Measurements from ENCODE around the gene TMPRSS9. TPM values are rescaled to one million over a fixed set of nuclear protein-coding genes. Genes with fewer than 3 reads are reported as not detected.

TMPRSS9 gene
- total and polyA plus RNA-seq, 2 of the 13 experiments (the other 11 are each of a cell fraction or from before 2014, with no cell fraction given): 2.5 to 5.2 TPM

- TF ChIP-seq PATZ1 (CRISPR knock-in tag; IDR thresholded peaks at IDR 0.05): no peak
- TF ChIP-seq CCDC6 (CRISPR knock-in tag; IDR thresholded peaks at IDR 0.05): no peak
- no peak for TF ChIP-seq AHR (CRISPR knock-in tag; IDR thresholded peaks at IDR 0.05)
- TF ChIP-seq ZBTB42 (CRISPR knock-in tag; IDR thresholded peaks at IDR 0.05): 0 out of 2 replicates have a peak, but pooled peaks have one; percentile 31
- TF ChIP-seq ZNF687 (CRISPR knock-in tag; IDR thresholded peaks at IDR 0.05): 0 out of 2 replicates have a peak, but pooled peaks have one; percentile 8
- TF ChIP-seq RERE (CRISPR knock-in tag; IDR thresholded peaks at IDR 0.05; ENCODE audit: low read depth): no peak
- peak; percentile 59; the same call in 1 of the 2 replicates for TF ChIP-seq PHF21A (CRISPR knock-in tag; IDR thresholded peaks at IDR 0.05)
- TF ChIP-seq FOXC1 (CRISPR knock-in tag; IDR thresholded peaks at IDR 0.05; ENCODE audit: borderline replicate concordance): no peak
- no peak for TF ChIP-seq ZNF10 (CRISPR knock-in tag; IDR thresholded peaks at IDR 0.05; ENCODE audit: borderline replicate concordance, low read depth)
- TF ChIP-seq MXI1 (IDR thresholded peaks at IDR 0.05; ENCODE audit: borderline replicate concordance, low read depth, low read length): peak; percentile 63; the same call in 1 of the 3 replicates
- TF ChIP-seq NFATC3 (CRISPR knock-in tag; IDR thresholded peaks at IDR 0.05): no peak
- TF ChIP-seq FOXK1 (CRISPR knock-in tag; IDR thresholded peaks at IDR 0.05; ENCODE audit: borderline replicate concordance, low read depth): no peak
- no peak for TF ChIP-seq ISX (CRISPR knock-in tag; conservative IDR thresholded peaks at IDR 0.05)
- no peak for TF ChIP-seq ZNF468 (CRISPR knock-in tag; IDR thresholded peaks at IDR 0.05)
- peak; percentile 65; the same call in 1 of the 2 replicates for TF ChIP-seq HNF4G (IDR thresholded peaks at IDR 0.05; ENCODE audit: borderline replicate concordance, low read depth, low read length)
- no peak; the same call in none of the 2 replicates for TF ChIP-seq HNF4G (CRISPR knock-in tag; IDR thresholded peaks at IDR 0.05; ENCODE audit: borderline replicate concordance, low read depth)
- TF ChIP-seq DNMT1 (CRISPR knock-in tag; IDR thresholded peaks at IDR 0.05): no peak
Measured at GRCh38 chr19:2394442-2395292, 34.6 kb downstream of the TMPRSS9 start (continued).
